GM23338 (cell line): ENCODE measurements around the gene ADCY5. TPM values are rescaled to one million over a fixed set of nuclear protein-coding genes. Genes with fewer than 3 reads are reported as not detected.

Source experiments
- ATAC-seq: fragments of 200-7000 bp; cut with Tn5 transposase; 3 replicates; pipeline ENCODE4 v1.9.1; 2020
- DNase-seq: peaks from one replicate; pipeline ENCODE4 v3.0.0-alpha.2; 2015; ENCODE audit warnings: low spot score
- H2AFZ ChIP-seq: fragments of 200-600 bp; sonication (generic); 2 replicates; pipeline ENCODE4 v1.8.0; 2016; ENCODE audit warnings: antibody characterized with exemption, mild to moderate bottlenecking, moderate library complexity
- H3F3A ChIP-seq: fragments of 200-600 bp; sonication (generic); replicated peaks from 2 replicates; pipeline ENCODE4 v1.8.0; 2017; ENCODE audit warnings: antibody characterized with exemption, mixed run types, low read depth
- H3K27ac ChIP-seq: fragments of 200-600 bp; sonication (generic); 2 replicates; pipeline ENCODE4 v1.6.1; 2016; ENCODE audit warnings: low read depth
- H3K27me3 ChIP-seq: fragments of 200-600 bp; sonication (generic); 2 replicates; pipeline ENCODE4 v1.8.0; 2016; ENCODE audit warnings: mild to moderate bottlenecking, mixed run types, moderate library complexity; ENCODE audit not compliant: insufficient read depth
- H3K36me3 ChIP-seq: fragments of 200-600 bp; sonication (generic); 2 replicates; pipeline ENCODE4 v1.8.0; 2016; ENCODE audit warnings: mild to moderate bottlenecking; ENCODE audit not compliant: insufficient read depth
- H3K4me1 ChIP-seq: fragments of 200-600 bp; sonication (generic); 2 replicates; pipeline ENCODE4 v1.8.0; 2016; ENCODE audit warnings: mild to moderate bottlenecking, moderate library complexity; ENCODE audit not compliant: insufficient read depth
- H3K4me2 ChIP-seq: fragments of 200-600 bp; sonication (generic); 2 replicates; pipeline ENCODE4 v1.7.1; 2017; ENCODE audit warnings: mixed run types
- H3K4me3 ChIP-seq: fragments of 200-600 bp; sonication (generic); 2 replicates; pipeline ENCODE4 v1.6.1; 2016; ENCODE audit warnings: mixed run types
- H3K79me2 ChIP-seq: fragments of 200-600 bp; sonication (generic); replicated peaks from 2 replicates; pipeline ENCODE4 v1.8.0; 2017; ENCODE audit warnings: mild to moderate bottlenecking; ENCODE audit not compliant: insufficient read depth
- H3K9me2 ChIP-seq: fragments of 200-600 bp; sonication (generic); 2 replicates; pipeline ENCODE4 v1.8.0; 2017; ENCODE audit not compliant: insufficient read depth
- H4K20me1 ChIP-seq: fragments of 200-600 bp; sonication (generic); replicated peaks from 2 replicates; pipeline ENCODE4 v1.8.0; 2017; ENCODE audit warnings: mild to moderate bottlenecking; ENCODE audit not compliant: insufficient read depth
- H3K27ac Mint-ChIP-seq: 2 replicates; pipeline ENCODE4 v1.8.0; 2020; ENCODE audit warnings: inconsistent platforms, mild to moderate bottlenecking, moderate library complexity, mixed read lengths
- H3K27me3 Mint-ChIP-seq: 3 replicates; pipeline ENCODE4 v1.8.0; 2022; ENCODE audit warnings: low read depth, mild to moderate bottlenecking, moderate library complexity, mixed read lengths, inconsistent platforms; ENCODE audit not compliant: insufficient read depth, poor library complexity
- H3K36me3 Mint-ChIP-seq: 3 replicates; pipeline ENCODE4 v1.8.0; 2021; ENCODE audit warnings: low read depth, mild to moderate bottlenecking, inconsistent platforms, moderate library complexity, mixed read lengths
- H3K4me1 Mint-ChIP-seq: 3 replicates; pipeline ENCODE4 v1.8.0; 2020; ENCODE audit warnings: mild to moderate bottlenecking, inconsistent platforms, mixed read lengths
- H3K4me3 Mint-ChIP-seq: 3 replicates; pipeline ENCODE4 v1.8.0; 2021; ENCODE audit warnings: moderate library complexity, mild to moderate bottlenecking, inconsistent platforms, mixed read lengths
- H3K9me3 Mint-ChIP-seq: 3 replicates; pipeline ENCODE4 v1.8.0; 2020; ENCODE audit warnings: moderate library complexity, mild to moderate bottlenecking, inconsistent platforms, mixed read lengths
- EZH2 ChIP-seq: fragments of 200-600 bp; sonication (generic); IDR thresholded peaks from one replicate; pipeline ENCODE4 v1.8.0; 2017; ENCODE audit warnings: antibody characterized with exemption, mild to moderate bottlenecking, low read depth; ENCODE audit not compliant: unreplicated experiment
- EZH2phosphoT487 ChIP-seq: fragments of 200-600 bp; sonication (generic); IDR thresholded peaks from one replicate; pipeline ENCODE4 v1.8.1; 2018; ENCODE audit warnings: antibody characterized with exemption; ENCODE audit not compliant: unreplicated experiment
- POLR2AphosphoS5 ChIP-seq: IDR thresholded peaks from 2 replicates; pipeline ENCODE4 v1.6.1; 2016; ENCODE audit warnings: antibody characterized with exemption, low read depth
- ZNF114 ChIP-seq: fragments of 250-450 bp; sonication (Bioruptor Pico); IDR thresholded peaks from 2 replicates; pipeline ENCODE4 v1.5.0; 2020; ENCODE audit warnings: mild to moderate bottlenecking, moderate library complexity
- ZNF331 ChIP-seq: fragments of 250-450 bp; sonication (Bioruptor Pico); IDR thresholded peaks from 2 replicates; pipeline ENCODE4 v1.5.0; 2020; ENCODE audit warnings: low read depth, mild to moderate bottlenecking, moderate library complexity
- polyA plus RNA-seq: library from polyadenylated mRNA; unstranded; fragments of >200 nt; fragmentation: Nextera tagmentation; extraction: Ambion mirVana; gene quantifications from 2 replicates; pipeline ENCODE4 v1.2.1, GENCODE V29; 2016
- total RNA-seq: library from RNA; depleted of rRNA; stranded (reverse); fragments of >200 nt; shearing (Covaris generic); gene quantifications from 2 replicates; pipeline ENCODE4 v1.2.3, GENCODE V29; 2014
- TF ChIP-seq, protein P1 (sequence below): IDR thresholded peaks from 2 replicates; pipeline ENCODE4 v1.6.1; 2016; ENCODE audit warnings: antibody characterized with exemption
- TF ChIP-seq, protein P2 (sequence below), 2 experiments: fragments of 200-600 bp in 1 of 2; sonication (generic) in 1 of 2; conservative IDR thresholded peaks; 2 replicates each; pipeline versions ENCODE4 v1.5.1 to v1.6.1; 2016 to 2017; ENCODE audit warnings: antibody characterized with exemption in 2 of 2, low read depth in 2 of 2, mild to moderate bottlenecking in 2 of 2, moderate library complexity in 1 of 2

The ADCY5 gene
- total and polyA plus RNA-seq, 2 experiments from 2014 or later, result 3.5 to 10.2 TPM

DNA sequence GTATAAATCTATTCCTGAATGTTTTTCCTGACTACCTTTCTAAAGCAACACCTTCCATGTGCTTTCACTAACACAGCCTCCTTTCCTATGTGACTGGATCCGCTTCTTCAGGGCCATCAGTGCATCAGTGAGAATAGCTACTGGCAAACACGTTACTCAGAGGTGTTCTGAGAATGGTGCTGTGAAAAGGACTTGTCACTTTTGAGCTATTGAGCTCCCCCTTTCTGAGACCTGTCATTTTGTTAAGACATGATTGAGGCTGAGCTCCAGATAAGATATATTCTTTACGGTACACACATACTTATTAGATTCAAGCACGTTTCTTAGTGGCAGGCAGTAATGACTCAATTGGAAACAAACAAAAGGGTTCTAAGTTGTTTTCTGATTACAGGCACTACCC, 45.0 kb upstream of the ADCY5 start (continued):
- TF ChIP-seq, protein P1, sequence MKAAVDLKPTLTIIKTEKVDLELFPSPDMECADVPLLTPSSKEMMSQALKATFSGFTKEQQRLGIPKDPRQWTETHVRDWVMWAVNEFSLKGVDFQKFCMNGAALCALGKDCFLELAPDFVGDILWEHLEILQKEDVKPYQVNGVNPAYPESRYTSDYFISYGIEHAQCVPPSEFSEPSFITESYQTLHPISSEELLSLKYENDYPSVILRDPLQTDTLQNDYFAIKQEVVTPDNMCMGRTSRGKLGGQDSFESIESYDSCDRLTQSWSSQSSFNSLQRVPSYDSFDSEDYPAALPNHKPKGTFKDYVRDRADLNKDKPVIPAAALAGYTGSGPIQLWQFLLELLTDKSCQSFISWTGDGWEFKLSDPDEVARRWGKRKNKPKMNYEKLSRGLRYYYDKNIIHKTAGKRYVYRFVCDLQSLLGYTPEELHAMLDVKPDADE, result no peak

DNA sequence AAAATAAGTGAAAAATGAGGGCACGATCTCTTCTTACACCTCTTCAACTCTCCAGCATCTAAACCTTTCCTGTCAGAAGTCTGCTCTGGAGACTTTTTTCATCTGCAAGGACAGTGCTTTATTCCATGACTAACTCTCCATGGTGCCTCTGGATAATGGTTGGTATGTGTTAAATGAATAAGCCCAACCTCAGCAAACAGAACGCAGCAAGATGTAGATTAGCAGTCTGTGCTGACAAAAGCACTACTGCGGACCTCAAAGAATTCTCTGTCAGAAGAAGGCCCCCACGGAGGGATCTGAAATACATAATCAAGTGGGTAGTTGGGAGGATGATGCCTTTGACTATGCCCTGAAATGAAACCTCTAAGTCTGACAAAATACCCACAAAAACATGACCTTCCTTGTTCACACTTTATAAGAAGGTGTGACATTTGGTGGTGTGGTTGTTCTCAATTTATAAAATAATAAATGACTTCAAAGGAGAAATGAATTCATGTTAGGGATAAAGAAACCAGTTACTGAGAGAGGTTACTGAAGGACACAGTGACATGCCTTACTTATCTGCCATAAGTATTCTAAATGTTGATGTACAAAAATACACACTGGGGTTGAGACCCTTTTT, 43.2 kb upstream of the ADCY5 start:
- Histone ChIP-seq H2AFZ (no peak overlapping the region), H3K79me2 (no peaks in the 10 kb centered on the region), H3K4me2 (no peak overlapping the region), H3K4me3 (no peak overlapping the region), H3K27me3 (no peaks in the 10 kb centered on the region), H3K9me2 (no peaks in the 10 kb centered on the region), H3K4me1 (no peaks in the 10 kb centered on the region), H3K36me3 (no peaks in the 10 kb centered on the region), H3K27ac (no peak overlapping the region; the same call in 1 of the 2 replicates), H3F3A (no peaks in the 10 kb centered on the region), H4K20me1 (no peaks in the 10 kb centered on the region)
- Mint-ChIP-seq H3K27ac (no peak overlapping the region), H3K4me1 (no peaks in the 10 kb centered on the region), H3K4me3 (no peak overlapping the region), H3K36me3 (no peaks in the 10 kb centered on the region; the same call in 2 of the 3 replicates), H3K9me3 (no peaks in the 10 kb centered on the region), H3K27me3 (peaks cover 4% of the 10 kb centered on the region)
- ATAC-seq (no peak), DNase-seq (no peak)
- TF ChIP-seq EZH2phosphoT487, result no peak
- TF ChIP-seq ZNF331 (CRISPR knock-in tag), result no peak
- TF ChIP-seq ZNF114, result no peak
- no peak for TF ChIP-seq POLR2AphosphoS5

GRCh38 chr3:123489400-123490004, 40.6 kb upstream of the ADCY5 start:
- no peaks in the 10 kb centered on the region for H3K4me1 ChIP-seq
- Mint-ChIP-seq H3K27me3 (peaks cover 3% of the 10 kb centered on the region), H3K27ac (no peak overlapping the region)

More at GRCh38 chr3:123489400-123490004, 40.6 kb upstream of the ADCY5 start:
- Mint-ChIP-seq H3K4me1 (no peaks in the 10 kb centered on the region), H3K9me3 (no peaks in the 10 kb centered on the region), H3K36me3 (no peaks in the 10 kb centered on the region; the same call in 2 of the 3 replicates), H3K4me3 (no peak overlapping the region)
- peak; percentile 96 for ATAC-seq
- Histone ChIP-seq H3K4me3 (no peak overlapping the region), H4K20me1 (no peaks in the 10 kb centered on the region), H2AFZ (no peak overlapping the region), H3K27me3 (no peaks in the 10 kb centered on the region), H3K27ac (no peak overlapping the region), H3K9me2 (no peaks in the 10 kb centered on the region), H3F3A (no peaks in the 10 kb centered on the region), H3K4me2 (no peak overlapping the region), H3K79me2 (no peaks in the 10 kb centered on the region), H3K36me3 (no peaks in the 10 kb centered on the region)
- DNase-seq, result peak; percentile 84
- TF ChIP-seq, protein P2, sequence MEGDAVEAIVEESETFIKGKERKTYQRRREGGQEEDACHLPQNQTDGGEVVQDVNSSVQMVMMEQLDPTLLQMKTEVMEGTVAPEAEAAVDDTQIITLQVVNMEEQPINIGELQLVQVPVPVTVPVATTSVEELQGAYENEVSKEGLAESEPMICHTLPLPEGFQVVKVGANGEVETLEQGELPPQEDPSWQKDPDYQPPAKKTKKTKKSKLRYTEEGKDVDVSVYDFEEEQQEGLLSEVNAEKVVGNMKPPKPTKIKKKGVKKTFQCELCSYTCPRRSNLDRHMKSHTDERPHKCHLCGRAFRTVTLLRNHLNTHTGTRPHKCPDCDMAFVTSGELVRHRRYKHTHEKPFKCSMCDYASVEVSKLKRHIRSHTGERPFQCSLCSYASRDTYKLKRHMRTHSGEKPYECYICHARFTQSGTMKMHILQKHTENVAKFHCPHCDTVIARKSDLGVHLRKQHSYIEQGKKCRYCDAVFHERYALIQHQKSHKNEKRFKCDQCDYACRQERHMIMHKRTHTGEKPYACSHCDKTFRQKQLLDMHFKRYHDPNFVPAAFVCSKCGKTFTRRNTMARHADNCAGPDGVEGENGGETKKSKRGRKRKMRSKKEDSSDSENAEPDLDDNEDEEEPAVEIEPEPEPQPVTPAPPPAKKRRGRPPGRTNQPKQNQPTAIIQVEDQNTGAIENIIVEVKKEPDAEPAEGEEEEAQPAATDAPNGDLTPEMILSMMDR (conservative IDR thresholded peaks at IDR 0.05; ENCODE audit: low read depth in 2 of 2), result peak; percentile 97 to 99
- TF ChIP-seq EZH2, result no peak
